Measurements from ENCODE around the gene ATP5PD.

ATP5PD gene

DNA sequence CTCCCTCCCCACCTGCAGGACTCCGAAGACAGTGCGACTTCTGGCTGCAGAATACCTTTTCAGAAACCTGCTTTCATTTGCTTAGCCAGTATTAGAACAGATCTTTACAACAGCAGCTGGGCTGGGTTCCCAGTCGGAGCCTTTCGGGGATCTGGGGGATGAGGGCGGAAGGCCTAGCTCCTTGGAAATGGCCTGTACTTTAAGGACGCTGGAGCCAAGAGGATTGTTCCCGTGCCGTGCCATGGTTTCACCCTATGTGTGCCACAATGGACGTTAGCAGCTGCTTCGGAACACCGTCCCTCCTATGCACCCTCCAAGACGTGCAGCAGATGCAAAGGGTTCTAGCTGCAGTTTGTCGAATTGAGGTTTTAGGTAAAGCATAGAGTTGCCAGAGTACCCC lies 16.4 kb upstream of the ATP5PD start:
- Histone ChIP-seq H3K36me3 (peaks cover 68% of the 10 kb centered on the region), H3K4me3 (ENCODE audit: low read depth in 1 of 2, low read length in 1 of 2) (no peak overlapping the region)

DNA sequence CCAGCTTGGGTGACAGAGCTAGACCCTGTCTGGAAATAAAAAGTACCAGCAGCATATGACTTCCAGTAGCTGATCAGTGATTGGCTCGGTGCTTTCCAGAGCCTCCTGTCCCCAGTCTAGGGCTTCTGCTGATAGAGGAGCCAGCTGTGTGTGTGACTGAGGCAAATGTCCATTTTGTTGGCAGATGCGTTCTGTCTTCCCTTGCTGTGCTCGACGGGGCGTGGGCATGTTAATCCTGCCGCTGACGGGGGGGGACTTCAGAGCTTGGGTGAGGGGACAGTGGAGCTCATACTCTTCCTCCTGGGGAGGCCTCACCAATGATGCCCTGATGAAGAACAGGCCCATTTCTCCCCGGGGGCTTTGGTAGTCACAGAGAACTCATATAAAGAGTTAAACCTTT lies 14.8 kb upstream of the ATP5PD start:
- no peak overlapping the region for H3K27ac ChIP-seq
- peaks cover 0 to 9% of the 10 kb centered on the region in 2 experiments for H3K4me1 ChIP-seq (ENCODE audit: control insufficient read depth in 1 of 2, insufficient read depth in 1 of 2, low read depth in 1 of 2, low read length in 1 of 2)
- no peaks in the 10 kb centered on the region for H3K9me3 ChIP-seq
- TF ChIP-seq, protein P1, sequence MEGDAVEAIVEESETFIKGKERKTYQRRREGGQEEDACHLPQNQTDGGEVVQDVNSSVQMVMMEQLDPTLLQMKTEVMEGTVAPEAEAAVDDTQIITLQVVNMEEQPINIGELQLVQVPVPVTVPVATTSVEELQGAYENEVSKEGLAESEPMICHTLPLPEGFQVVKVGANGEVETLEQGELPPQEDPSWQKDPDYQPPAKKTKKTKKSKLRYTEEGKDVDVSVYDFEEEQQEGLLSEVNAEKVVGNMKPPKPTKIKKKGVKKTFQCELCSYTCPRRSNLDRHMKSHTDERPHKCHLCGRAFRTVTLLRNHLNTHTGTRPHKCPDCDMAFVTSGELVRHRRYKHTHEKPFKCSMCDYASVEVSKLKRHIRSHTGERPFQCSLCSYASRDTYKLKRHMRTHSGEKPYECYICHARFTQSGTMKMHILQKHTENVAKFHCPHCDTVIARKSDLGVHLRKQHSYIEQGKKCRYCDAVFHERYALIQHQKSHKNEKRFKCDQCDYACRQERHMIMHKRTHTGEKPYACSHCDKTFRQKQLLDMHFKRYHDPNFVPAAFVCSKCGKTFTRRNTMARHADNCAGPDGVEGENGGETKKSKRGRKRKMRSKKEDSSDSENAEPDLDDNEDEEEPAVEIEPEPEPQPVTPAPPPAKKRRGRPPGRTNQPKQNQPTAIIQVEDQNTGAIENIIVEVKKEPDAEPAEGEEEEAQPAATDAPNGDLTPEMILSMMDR (IDR thresholded peaks at IDR 0.05) = no peak
- H3K36me3 ChIP-seq = peaks cover 80% of the 10 kb centered on the region
- H3K4me3 ChIP-seq (ENCODE audit: low read depth in 1 of 2, low read length in 1 of 2) = no peak overlapping the region
- no peaks in the 10 kb centered on the region for H3K27me3 ChIP-seq

More for the DNA sequence above, 16.4 kb upstream of the ATP5PD start:
- Histone ChIP-seq H3K27ac (no peak overlapping the region), H3K4me1 (ENCODE audit: control insufficient read depth in 1 of 2, insufficient read depth in 1 of 2, low read depth in 1 of 2, low read length in 1 of 2) (peaks cover 0 to 9% of the 10 kb centered on the region in 2 experiments), H3K9me3 (no peaks in the 10 kb centered on the region), H3K27me3 (no peaks in the 10 kb centered on the region)
- TF ChIP-seq, protein P1 (IDR thresholded peaks at IDR 0.05) = no peak

DNA sequence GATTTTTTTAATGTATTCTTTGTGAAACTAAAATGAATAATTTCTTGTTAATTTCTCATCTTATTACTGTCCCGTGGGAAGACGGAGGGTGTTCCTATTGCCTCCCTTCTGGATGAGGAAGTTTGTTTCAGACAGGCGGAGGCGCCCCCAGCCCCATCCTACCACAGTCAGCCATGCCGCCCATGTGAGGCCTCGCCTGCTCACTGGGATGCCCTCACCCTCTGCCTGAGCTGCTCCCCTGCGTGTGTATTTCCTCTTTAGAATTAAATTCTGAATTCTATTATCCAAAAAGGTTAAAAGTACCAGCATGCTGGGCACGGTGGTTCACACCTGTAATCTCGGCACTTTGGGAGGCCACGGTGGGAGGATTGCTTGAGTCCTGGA lies 14.3 kb upstream of the ATP5PD start:
- no peak overlapping the region for H3K4me3 ChIP-seq (ENCODE audit: low read depth in 1 of 2, low read length in 1 of 2)
- no peak overlapping the region for H3K27ac ChIP-seq
- H3K4me1 ChIP-seq (ENCODE audit: control insufficient read depth in 1 of 2, insufficient read depth in 1 of 2, low read depth in 1 of 2, low read length in 1 of 2) = peaks cover 0 to 9% of the 10 kb centered on the region in 2 experiments
- peaks cover 80% of the 10 kb centered on the region for H3K36me3 ChIP-seq
- H3K27me3 ChIP-seq = no peaks in the 10 kb centered on the region
- no peaks in the 10 kb centered on the region for H3K9me3 ChIP-seq
- TF ChIP-seq, protein P1 (IDR thresholded peaks at IDR 0.05) = no peak

DNA sequence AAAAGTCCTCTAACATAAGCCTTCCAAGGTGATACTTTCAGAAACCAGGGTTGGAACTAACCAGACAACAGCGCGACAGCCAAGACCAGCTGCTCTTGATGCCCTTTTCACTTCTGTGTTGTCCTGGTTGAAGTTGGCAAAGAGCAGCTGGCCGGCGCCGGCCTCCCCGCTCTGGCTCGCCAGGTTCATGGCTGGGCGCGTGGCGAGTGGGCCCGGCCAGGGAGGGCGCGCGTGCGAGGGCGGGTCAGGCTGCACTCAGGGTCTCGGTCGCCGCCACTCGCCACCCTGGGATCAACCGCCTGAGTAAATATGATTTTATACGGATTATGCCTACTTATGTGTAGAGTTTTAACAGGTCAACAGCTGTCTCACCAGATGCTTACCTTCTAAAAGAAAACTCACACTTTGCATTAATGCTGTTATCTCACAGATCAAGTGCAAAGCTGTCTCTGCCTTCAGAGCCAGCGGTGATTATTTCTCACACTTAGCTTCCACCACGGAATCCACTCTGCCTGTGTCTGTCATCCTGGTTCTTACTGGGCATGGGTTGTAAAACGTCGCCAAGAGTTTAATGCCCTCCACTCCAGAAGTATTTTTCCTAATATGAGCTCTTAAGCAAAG lies 13.8 kb upstream of the ATP5PD start:
- H3K27me3 ChIP-seq = no peaks in the 10 kb centered on the region
- TF ChIP-seq, protein P1 (IDR thresholded peaks at IDR 0.05) = no peak
- no peaks in the 10 kb centered on the region for H3K9me3 ChIP-seq
- no peak overlapping the region for H3K4me3 ChIP-seq (ENCODE audit: low read depth in 1 of 2, low read length in 1 of 2)
- H3K36me3 ChIP-seq = peaks cover 79% of the 10 kb centered on the region
- peaks cover 0 to 4% of the 10 kb centered on the region in 2 experiments for H3K4me1 ChIP-seq (ENCODE audit: control insufficient read depth in 1 of 2, insufficient read depth in 1 of 2, low read depth in 1 of 2, low read length in 1 of 2)
- H3K27ac ChIP-seq = no peak overlapping the region

DNA sequence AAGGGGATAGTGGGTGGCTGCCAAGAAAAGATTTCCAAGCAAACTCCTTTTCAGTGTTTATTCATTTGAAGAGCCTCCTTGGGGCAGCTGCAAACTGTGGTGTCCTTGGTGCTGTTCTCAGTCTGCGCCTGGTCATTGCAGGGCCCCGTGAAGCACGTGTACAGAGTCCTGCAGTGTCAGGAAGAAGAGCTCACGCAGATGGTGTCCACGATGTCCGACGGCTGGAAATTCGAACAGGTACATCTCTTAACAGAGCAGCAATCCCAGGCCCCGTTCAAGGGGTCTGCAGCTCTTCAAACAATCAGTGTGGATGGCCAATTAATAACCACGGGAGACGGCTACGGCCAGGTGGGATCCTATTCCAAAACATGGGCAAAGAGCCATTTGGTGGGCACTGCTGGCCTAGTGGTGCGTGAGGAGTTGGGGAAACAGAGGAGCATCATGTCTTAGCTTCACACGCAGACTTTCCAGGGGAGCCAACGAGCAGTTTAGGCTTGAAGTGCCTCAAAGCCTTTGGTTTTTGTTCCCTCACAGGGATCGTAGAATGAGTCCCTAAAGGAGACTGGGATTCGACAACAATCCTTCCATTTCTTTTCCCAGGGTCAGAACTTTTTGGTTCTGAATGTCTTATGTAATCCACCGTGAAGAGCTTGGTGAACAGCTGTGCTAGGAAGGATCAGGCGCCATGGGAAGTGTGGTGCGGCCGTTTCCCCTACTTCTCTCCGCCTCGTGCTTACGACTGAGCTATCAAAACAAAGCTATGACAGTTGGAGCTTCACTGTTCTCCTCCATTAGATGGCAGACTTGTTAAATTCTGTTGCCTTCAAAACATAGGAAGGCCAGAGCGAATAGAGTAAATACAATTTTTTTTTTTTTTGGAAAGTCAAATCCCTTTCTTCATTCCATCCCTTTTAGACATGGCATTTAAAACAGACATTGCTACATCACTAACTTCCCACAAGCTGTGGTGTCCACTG lies 12.9 kb upstream of the ATP5PD start:
- no peak overlapping the region for H3K27ac ChIP-seq
- H3K36me3 ChIP-seq = peaks cover 79% of the 10 kb centered on the region
- no peak overlapping the region for H3K4me3 ChIP-seq (ENCODE audit: low read depth in 1 of 2, low read length in 1 of 2)
- H3K9me3 ChIP-seq = no peaks in the 10 kb centered on the region
- TF ChIP-seq, protein P1 (IDR thresholded peaks at IDR 0.05) = no peak
- H3K27me3 ChIP-seq = no peaks in the 10 kb centered on the region
- H3K4me1 ChIP-seq (ENCODE audit: control insufficient read depth in 1 of 2, insufficient read depth in 1 of 2, low read depth in 1 of 2, low read length in 1 of 2) = no peaks in the 10 kb centered on the region

Measured in neutrophil (primary cell).